Retinal pigment epithelial cell (primary cell): ENCODE results near the gene TCEANC2.

Experiments used
- DNase-seq: peaks from one replicate; pipeline ENCODE4 v3.0.0-alpha.2; 2010; ENCODE audit warnings: low read depth
- H3K4me3 ChIP-seq: 2 replicates; pipeline ENCODE4 v1.5.1; 2011; ENCODE audit warnings: mild to moderate bottlenecking, low read length, control low read depth, moderate library complexity
- CTCF ChIP-seq: conservative IDR thresholded peaks from 2 replicates; pipeline ENCODE4 v1.5.1; 2011; ENCODE audit warnings: low read depth, low read length, control low read depth, inconsistent platforms

Gene TCEANC2

GRCh38 chr1:54109129-54110090 lies 56.0 kb downstream of the TCEANC2 start:
- TF ChIP-seq CTCF: no peak
- no peak overlapping the region for H3K4me3 ChIP-seq
- no peak for DNase-seq

GRCh38 chr1:54110996-54111395 lies 57.6 kb downstream of the TCEANC2 start:
- no peak for DNase-seq
- no peak overlapping the region for H3K4me3 ChIP-seq
- TF ChIP-seq CTCF: no peak

- TF ChIP-seq CTCF: no peak
- no peak for DNase-seq
- H3K4me3 ChIP-seq: no peak overlapping the region
Observed at GRCh38 chr1:54111624-54112023, 58.2 kb downstream of the TCEANC2 start.

GRCh38 chr1:54112027-54112426 lies 58.6 kb downstream of the TCEANC2 start:
- H3K4me3 ChIP-seq: no peak overlapping the region
- DNase-seq: no peak
- TF ChIP-seq CTCF: no peak

GRCh38 chr1:54112705-54113368 lies 59.4 kb downstream of the TCEANC2 start:
- TF ChIP-seq CTCF: no peak
- no peak for DNase-seq
- H3K4me3 ChIP-seq: no peak overlapping the region

- TF ChIP-seq CTCF: no peak
- H3K4me3 ChIP-seq: no peak overlapping the region
- DNase-seq: no peak
Observed at GRCh38 chr1:54114001-54114400, 60.6 kb downstream of the TCEANC2 start.
